ENCODE results near the gene RBM14.
A peak's percentile ranks its signal among the peaks of the same experiment; 100 is the strongest.

The RBM14 gene

GRCh38 chr11:66580803-66581202, 35.6 kb upstream of the RBM14 start:
- no peak for TF ChIP-seq CTCF (IDR thresholded peaks at IDR 0.05)

- no peak for TF ChIP-seq CTCF (IDR thresholded peaks at IDR 0.05)
Observed at GRCh38 chr11:66581261-66581660, 35.2 kb upstream of the RBM14 start.

- TF ChIP-seq CTCF (IDR thresholded peaks at IDR 0.05): no peak
Observed at GRCh38 chr11:66586136-66586535, 30.3 kb upstream of the RBM14 start.

- TF ChIP-seq CTCF (IDR thresholded peaks at IDR 0.05): no peak
Observed at GRCh38 chr11:66589996-66590675, 26.3 kb upstream of the RBM14 start.

- TF ChIP-seq CTCF (IDR thresholded peaks at IDR 0.05): no peak
Observed at GRCh38 chr11:66591175-66591574, 25.3 kb upstream of the RBM14 start.

- peak; percentile 60 for TF ChIP-seq CTCF (IDR thresholded peaks at IDR 0.05)
Observed at GRCh38 chr11:66592457-66593302, 23.8 kb upstream of the RBM14 start, which contains the start of the genes CCDC87 and CCS. Gene CCDC87 (minus strand): TSS chr11:66593063. CDS start chr11:66593015, 48 bp downstream. Gene CCS (plus strand): TSS chr11:66593185. CDS start chr11:66593262, 77 bp downstream.

GRCh38 chr11:66593303-66593635, 23.2 kb upstream of the RBM14 start:
- TF ChIP-seq CTCF (IDR thresholded peaks at IDR 0.05): no peak

Data from LNCAP (cell line).